NCI-H1417 treated with DMSO at 0.1 percent for 48 hours (cell line): ENCODE results near the gene TSPAN15.
"Not testable (repeated sequence)": the region's sequence is repeated elsewhere in the genome, so short reads cannot be mapped to it uniquely, and the experiment has no call there.

Source experiments
- DNase-seq: peaks from one replicate; lab custom pipeline; 2025; lab: John Stamatoyannopoulos, UW

TSPAN15 gene

DNA sequence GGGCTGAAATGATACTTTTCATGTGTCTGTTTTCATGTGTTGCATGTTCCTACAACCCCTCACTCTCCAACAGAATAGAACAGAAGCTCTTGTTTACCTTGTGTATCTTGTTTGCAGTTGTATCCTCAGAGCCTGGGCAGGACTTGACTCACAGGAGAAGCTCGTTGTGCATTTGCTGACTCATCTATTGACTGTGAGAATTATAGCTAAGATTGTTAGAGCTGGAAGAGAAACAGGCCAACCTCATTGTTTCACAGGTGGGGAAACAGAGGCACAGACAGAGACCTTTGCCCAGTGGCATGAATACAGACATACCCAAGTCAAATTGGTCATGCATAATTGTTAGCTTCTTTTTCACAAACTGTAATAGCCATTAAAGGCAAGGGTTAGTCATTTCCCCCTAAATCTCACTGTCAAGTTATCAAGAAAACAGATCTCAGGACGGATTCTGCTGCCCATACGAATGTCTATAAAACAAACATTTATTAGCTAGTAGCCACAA lies 4.6 kb upstream of the TSPAN15 start:
- DNase-seq: no peak

DNA sequence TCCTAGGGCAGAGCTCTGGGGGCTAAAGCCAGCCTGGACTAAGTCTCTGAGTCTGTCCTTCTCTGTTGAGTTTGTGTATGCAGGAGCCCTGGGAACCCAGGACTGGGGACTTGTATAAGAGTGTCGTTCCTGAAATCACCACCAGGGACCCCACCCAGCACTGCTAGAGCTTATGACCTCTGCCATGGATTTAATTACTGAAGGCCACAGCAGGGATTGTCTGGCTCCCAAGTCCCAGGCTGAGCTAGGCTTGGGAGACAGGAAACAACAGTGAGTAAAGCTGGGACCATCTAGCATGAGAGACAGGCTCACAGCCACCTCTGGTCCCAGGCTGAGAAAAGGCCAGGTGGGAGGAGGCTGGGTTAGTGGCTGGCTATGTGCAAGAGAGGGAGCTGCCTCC lies 1.4 kb upstream of the TSPAN15 start:
- no peak for DNase-seq

DNA sequence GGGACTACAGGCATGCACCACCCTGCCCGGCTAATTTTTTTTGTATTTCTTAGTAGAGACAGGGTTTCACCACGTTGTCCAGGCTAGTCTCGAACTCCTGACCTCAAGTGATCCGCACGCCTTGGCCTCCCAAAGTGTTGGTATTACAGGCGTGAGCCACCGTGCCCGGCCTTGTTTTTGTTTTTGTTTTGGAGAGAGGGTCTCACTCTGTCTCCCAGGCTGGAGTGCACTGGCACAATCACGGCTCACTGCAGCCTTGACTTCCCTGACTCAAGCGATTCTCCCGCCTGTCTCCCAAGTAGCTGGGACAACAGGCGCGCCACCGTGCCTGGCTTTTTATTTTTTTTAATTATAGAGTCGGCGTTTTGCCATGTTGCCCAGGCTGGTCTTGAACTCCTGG lies 870 bp upstream of the TSPAN15 start:
- not testable (repeated sequence) for DNase-seq

DNA sequence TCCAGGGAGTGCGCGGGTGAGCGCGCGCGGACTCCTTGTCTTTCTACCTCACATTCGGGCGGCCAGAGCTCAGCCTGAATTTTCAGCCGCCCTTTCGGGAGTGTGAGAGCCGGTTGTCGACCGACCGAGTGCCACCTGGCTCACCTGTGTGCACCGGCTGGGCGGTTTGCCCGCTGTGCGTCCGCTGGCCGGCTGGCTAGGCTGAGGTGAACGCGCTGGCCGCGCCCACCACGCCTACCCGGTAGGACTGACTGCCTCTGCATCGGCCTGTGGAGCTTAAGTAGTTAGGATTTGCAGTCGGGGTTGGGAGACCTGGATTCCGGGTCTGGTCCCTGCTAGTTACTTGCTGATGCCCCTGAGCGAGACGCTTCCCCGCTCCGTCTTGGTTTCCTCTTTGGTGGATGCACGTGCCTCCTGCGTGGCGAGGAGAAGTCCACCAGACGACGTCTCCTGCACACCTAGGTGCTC lies 553 bp downstream of the TSPAN15 start:
- DNase-seq: no peak

DNA sequence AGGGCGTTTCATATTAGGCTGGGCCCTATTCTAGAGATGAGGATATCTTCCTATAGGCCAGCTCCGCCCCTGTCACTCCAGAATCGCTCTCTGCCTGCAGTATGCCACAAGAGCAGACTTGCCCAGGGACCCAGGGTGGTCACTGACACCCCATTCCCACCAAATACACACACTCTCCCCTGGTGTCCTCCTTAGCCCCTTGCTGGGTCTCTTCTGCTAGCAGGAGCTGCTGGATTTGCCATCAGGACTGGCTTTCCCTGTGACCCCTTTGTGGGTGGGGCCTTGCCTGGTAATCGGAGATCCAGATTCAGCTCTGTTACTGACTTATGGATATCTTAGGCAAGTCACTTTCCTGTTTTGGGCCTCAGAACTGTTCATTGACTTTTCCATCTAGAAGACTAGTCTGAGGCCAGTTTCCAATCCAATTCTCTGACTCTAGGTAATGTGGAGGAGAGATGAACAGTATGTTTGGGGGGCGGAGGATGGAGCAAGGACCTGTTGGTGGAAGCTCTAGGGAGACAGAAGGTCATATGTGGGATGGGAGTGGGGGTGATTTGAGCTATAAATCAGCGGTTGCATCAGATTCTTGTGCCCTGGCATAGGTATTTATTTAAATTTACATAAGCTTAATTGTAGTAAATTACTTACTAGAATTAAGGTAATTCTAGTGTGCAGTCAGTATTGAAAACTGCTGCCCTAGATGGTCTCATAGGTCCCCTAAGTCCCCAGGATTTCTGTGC lies 1.6 kb downstream of the TSPAN15 start:
- DNase-seq: no peak

DNA sequence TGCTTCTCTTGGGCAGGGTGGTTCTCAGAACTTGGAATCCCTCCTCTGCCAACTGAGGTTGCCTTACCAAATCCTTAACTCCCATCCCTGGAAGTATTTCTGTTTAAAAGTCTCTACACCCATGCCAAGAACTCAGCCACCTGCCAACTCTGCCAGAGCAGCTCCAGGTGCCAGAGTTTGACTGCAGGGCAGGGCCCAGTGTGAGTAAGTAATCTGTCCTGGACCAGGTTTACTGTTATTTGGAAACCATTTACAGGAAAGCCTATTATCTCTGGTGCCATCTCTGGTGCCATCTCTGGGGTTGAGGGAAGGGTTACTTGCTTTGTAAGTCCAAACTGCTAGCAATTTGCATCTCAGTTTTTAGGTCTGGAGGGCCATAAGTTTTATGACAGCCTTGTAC lies 2.5 kb downstream of the TSPAN15 start:
- no peak for DNase-seq

DNA sequence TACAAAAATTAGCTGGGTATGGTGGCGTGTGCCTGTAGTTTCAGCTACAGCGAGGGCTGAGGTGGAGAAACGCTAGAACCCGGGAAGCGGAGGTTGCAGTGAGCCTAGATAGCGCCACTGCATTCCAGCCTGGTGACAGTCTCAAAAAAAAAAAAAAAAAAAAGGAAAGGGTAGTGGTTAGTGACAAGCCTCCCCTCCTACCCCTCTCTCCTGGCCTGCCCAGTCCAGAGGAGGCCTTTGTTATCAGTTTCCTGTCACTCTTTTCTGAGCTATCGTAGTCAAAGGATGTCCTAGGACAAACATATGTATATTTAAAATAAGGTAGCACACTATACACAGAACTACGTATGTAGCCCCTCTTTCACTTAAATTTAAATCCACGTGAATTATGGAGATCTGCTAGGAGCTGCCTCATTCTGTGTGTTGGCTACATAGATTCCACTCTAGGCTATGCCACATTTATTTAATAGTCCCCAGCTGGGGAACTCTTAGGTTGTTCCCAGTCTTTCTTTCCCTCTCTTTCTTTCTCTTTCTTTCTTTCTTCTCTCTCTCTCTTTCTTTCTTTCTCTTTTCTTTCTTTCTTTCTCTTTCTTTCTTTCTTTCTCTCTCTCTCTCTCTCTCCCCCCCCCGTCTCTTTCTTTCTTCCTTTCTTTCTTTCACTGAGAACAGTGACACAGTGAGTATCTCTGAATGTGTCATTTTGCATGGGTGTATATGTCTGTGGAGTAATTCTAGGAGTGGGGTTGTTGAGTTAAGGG lies 3.9 kb downstream of the TSPAN15 start:
- DNase-seq: no peak

DNA sequence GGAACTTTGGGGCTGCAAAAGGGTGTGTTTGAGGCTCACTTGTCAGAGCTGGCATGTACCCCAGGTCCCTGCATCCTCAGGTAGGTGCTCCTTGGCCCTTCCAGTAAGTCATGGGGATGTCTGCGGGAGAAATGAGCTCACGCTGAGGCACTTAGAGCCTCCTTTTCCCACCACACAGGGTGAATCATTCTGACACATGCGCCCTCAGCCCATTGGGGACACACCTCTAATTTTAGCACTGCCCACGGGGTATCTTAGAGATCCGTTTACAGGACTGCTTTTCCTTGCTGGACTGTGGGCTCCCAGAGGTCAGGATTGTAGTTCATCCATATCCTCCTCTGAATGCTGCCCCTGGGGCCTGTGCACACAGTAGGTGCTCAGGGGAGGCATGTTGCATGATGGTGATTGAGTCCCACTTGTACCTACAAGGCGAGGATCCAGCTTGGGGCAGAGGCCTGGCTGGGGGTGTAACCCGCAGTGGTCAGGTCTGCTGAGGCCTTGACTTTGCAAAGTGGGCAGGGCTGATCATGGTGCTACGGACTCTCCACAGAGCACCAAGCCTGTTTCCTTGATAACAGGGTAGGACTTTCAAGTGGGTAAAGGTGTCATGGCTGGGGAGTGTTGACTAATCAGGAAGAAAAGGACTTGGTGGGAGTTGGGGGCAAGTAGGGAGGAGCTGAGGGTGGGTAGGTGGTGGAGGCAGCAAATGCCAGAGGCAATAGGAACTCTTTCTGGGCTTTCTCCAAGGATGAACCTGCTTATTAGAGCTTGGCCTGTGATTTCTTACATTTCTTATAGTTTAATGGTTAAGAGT lies 5.8 kb downstream of the TSPAN15 start:
- DNase-seq: no peak

DNA sequence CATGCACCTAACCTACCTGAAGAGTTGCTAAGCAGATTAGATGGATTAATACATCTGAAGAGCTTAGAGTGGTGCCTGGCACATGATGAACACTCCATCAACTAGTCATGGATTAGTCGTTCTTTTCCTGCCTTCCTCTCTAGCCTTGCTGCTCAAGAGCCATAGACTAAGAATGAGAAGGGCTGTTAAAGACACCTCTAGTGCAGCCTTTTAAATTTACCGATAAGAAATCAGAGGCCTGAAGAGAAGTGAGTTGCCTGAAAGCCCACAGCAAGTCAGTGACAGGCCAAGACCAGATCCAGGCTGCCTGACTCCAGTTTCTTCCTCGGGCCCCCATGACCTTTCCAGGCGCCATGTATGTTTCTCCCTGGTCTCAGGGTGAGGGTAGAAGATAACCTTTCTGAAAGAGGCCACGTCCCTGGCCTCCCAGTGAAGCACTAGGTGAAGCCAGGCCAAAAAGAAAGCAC lies 6.5 kb downstream of the TSPAN15 start:
- no peak for DNase-seq

DNA sequence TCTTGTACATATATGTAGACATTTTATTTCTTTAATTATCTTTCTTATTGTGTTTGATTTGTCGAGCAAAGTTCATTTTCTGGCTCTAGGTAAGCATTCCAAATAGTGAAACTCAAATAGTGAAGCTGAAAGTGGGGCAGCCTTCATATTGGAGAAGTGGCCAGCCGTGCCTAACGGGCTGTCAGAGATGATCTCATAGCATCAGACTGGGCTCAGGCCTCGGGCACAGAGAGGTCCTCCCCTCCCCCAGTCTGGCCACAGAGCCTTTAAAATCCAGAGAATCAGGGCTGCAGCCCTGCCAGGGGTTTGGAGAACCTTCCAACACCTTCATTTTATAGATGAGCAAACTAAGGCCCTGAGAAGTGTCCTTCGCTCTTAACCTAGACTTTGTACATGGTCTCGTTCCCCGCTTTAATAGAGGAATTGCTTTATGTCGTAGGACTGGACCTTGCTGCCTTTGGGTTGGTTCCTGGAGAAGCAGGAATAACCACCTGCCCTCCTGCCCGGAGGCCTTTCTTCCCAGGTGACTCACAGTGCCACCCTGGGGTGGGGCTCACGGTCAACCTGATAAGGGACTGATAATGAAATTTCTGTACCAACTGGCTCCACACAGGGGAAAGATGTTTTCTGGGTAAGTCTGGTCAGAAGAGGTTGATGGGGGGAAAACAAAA lies 7.3 kb downstream of the TSPAN15 start:
- no peak for DNase-seq

DNA sequence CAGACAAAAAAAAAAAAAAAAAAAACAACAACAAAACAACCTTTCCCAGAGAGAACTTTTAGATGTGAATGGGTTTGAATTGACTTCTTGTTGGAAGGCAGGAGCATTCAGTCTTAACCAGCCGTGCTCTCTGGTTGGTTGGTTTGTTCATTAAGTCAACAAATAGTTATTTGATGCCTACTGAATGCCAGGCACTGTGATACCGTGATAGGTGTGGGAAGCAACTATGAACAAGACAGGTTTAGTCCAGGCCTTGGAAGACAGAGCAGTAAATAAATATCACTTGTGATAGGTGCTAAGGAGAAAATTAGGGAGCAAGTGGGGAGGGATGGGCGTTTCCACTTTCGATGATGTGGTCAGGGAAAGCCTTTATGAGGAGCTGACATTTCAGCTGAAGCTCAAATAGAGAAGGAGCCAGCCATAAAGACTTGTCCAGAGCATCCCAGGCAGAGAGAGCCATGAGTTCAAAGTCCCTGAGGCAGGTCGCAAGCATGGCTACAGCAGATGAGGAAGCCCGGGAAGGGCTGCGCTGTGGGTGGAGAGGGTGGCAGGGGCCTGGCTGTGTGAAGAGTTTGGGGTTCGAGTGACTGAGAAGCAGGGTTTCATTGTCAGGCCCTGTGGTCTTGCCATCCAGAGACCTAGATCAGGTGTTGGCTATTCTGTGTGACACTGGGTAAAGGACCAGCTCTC lies 8.0 kb downstream of the TSPAN15 start:
- no peak for DNase-seq

DNA sequence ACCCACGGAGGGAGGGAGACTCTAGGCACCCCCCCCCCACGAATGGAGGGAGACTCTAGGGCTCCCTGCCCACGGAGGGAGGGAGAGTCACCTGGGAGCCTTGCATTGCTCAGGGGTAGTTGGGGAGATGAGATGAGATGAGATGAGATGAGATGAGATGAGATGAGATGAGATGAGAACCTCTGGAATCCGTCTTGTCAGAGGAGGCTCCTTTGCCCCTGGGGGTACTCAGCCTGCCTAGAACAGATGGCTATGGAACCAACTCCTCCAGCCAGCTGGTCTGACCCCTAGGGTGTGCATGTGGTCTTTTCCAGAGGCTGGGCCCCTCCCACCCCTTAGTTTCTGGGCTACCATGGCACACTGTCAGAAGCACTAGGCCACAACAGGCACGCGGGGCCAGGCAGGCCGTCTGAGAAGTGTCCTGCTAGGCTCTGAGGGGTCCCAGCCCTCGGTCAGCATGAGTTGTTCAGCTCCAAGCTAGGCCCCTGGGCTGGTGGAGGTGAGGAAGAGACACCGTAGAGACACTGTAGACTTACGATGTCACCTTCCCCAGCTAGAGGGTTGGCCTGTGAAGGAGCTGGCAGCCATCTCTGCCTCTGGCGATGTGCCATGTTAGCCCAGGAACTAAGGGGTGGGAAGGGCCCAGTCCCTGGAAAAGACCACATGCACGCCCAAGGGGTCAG lies 8.8 kb downstream of the TSPAN15 start:
- DNase-seq: no peak

DNA sequence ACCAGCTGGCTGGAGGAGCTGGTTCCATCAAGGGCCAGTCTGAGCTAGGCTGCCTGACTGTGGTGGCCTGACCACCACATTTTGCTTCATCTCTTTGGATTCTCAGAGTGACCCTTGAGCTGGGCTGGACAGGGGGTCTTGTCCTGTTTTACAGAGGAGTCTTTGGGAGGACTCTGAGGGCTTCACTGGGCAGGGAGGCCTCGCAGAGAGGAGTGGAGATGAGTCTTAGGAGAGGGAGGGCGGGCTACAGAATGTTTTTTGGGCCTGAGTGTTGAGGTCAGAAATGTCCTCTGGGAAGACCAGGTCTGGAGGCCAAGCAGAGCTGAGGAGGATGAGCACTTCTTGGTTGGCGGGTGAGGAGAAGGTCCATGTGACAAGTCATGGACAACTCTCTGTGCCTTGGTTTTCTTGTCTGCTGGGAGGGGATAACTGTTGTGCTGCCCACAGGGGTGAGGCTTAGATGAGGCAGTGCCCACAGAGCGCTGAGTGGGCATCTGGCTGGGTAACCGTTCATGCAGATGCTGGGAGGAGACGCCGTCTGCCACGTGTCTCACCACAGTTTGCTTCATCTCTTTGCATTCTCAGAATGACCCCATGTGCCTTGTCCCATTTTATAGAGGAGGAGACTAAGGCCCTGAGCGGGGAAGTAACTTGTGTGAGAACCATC lies 9.4 kb downstream of the TSPAN15 start:
- DNase-seq: no peak

DNA sequence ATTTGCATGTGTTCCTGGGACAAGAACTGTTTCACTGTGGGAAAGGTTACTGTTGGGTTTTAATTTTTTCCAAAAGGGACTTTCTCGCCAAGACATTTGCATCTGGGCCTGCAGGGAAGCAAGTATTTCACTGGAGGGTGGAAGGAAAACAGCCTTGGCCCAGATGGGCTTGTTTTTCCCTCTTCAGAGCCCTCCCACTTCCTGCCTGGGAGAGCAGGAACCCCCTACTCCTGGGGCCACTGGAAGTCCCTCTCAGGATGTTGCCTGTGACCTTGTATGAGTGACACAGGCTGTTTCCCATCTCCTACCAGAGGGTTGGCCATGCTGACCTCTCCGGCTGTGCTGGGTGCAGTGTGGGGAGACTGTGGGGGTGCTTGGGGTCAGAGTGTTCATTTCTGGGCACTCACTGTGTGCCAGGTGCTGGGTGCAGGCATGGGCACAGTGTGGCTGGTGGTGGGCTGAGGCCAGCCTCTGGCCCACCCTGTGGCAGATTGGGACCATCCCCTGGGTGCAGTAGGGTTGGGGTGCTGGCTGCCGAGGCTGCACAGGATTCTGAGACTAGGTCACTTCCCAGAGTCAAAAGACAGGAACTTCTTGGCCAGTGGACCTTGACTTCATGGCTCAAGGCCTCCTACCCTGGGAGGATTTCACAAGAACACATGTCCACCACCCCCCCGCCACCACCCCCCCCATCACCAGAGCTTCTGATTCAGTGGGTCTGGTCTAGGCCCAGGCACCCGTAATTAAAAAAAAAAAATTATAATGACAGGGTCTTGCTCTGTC lies 10.2 kb downstream of the TSPAN15 start:
- no peak for DNase-seq

DNA sequence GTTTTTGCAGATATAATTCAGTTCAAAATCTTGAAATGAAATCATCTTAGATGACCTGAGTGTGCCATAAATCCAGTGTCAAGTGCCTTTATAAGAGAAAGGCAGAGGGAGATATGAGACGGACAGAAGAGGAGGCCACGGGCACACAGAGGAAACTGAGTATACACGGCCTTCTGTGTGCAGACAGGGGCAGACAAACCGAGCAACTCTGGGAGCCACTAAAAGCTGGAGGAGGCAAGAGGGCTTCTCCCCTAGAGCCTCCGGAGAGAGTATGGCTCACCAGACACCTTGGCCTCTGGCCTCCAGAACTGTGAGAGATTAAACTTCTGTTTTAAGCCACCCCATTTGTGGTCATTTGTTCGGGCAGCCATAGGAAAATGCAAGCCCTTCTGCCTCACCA lies 12.6 kb downstream of the TSPAN15 start:
- DNase-seq: no peak

DNA sequence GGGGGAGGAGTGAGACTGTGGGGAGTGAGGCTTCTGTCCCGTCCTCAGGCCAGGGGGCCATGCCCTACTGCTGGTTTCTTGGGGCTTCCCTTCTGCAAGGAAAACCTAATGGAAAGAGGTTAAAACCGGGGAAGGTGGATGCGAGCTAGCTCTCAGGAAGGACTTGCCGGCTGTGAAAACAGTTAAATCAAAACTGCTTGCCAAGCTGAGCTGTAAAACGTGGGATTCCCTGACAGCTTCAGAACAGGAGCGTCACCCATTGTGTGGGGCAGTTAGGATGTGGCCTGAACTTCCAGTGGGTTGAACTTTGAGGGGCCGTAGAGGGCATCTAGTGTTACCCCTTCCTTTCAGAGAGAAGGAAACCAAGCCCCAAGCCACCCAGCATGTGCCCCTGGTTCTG lies 13.1 kb downstream of the TSPAN15 start:
- DNase-seq: no peak

DNA sequence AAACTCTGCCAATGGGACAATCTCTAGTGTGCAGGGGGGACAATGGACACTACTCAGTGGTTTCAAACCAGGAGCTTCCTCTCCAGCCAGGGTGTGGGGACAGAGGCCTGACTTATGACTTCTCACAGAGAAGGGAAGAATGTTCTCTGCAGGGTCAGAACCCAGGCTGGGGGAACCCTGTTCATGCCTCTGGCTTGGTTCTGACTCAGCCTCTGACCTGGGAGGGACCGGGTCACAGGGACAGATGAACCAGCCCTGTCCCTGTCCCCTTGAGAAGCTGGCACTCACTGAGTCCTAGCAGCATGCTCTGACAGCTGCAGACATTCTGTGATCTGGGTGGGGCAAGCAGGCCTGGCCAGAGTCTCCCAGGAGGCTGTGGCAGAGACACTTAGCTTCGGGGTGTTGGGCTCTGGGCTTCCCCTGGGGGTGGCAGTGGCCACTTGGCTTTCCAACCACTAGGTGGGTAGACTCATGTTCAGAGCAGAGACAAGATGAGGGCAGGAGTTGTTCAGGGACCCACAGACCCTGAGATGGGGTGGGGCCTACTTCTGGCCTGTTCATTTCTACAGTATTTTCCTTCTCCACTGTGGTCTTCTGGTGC lies 13.6 kb downstream of the TSPAN15 start:
- no peak for DNase-seq

DNA sequence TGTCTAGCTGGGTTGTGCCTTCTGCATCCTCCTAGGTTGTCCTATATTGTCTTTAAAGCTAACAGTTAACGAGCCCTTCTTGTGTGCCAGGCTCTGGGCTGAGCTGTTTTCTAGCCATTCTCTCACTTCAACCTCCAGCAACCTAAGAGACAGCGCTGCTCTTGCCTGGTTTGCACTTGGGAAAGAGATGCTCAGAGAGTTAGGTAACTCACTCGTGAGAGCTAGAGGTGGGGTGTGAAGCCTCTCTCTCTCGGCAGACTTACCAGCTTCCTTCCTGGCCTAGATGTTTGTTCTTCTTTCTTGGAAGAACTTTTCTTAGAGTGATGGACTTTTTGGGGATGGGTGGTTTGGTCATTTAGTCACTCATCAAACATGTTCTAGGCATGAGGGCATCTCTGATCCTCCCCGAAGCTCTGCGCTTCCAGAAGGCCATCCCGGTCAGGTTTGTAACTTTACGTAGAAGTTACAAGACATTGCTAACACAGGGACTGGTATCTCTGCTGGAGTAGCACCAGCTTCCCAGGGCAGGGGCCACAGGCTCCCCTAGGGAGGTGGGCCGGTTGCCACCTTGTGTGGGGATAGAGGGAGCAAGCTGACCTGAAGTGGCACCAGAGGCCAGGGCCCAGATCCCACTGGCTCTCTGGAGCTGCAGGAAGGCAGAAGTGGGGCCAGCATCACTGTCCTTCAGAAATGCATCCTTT lies 14.3 kb downstream of the TSPAN15 start:
- DNase-seq: no peak
